HEK293 (cell line): ENCODE results near the gene KCND2.
A peak's percentile ranks its signal among the peaks of the same experiment; 100 is the strongest.

ENCODE experiments used
- CTCF ChIA-PET: fragments of 350-600 bp; formaldehyde crosslinking; extraction: SDS; loops from one replicate; lab custom pipeline; 2021; ENCODE audit warnings: antibody characterized with exemption; lab: Yijun Ruan, JAX
- POLR2A ChIA-PET: fragments of 300-600 bp; formaldehyde crosslinking; extraction: SDS; loops from one replicate; lab custom pipeline; 2020; ENCODE audit warnings: antibody characterized with exemption, inconsistent platforms; lab: Yijun Ruan, JAX
- H3K27ac ChIP-seq: fragments of 200-500 bp; sonication (Bioruptor generic); 2 replicates; pipeline ENCODE4 v1.5.1; 2014; ENCODE audit warnings: low read depth, low read length, control low read depth, inconsistent platforms; ENCODE audit errors: extremely low read depth
- H3K36me3 ChIP-seq, 2 experiments: fragments of 200-500 bp in 1 of 2; sonication (Bioruptor generic) in 1 of 2; 1 replicate in 1 of 2; 2 replicates in 1 of 2; pipeline ENCODE4 v1.5.1; 2014 to 2017; ENCODE audit warnings: inconsistent platforms in 2 of 2, low read length in 2 of 2; ENCODE audit not compliant: control insufficient read depth in 2 of 2, insufficient read depth in 1 of 2
- H3K4me1 ChIP-seq: fragments of 200-500 bp; sonication (Bioruptor generic); 2 replicates; pipeline ENCODE4 v1.5.1; 2014; ENCODE audit warnings: mild to moderate bottlenecking, low read length, inconsistent platforms; ENCODE audit not compliant: control insufficient read depth, insufficient read depth
- H3K4me3 ChIP-seq: 2 replicates; pipeline ENCODE4 v1.5.1; 2011; ENCODE audit warnings: low read depth, mild to moderate bottlenecking, control low read depth, low read length, moderate library complexity
- H3K9me3 ChIP-seq: fragments of 200-500 bp; sonication (Bioruptor generic); 2 replicates; pipeline ENCODE4 v1.5.1; 2014; ENCODE audit warnings: low read depth, low read length, inconsistent platforms; ENCODE audit not compliant: control insufficient read depth, insufficient read depth
- EGR2 ChIP-seq: fragments of 450-650 bp; formaldehyde crosslinking; IDR thresholded peaks from 2 replicates; pipeline ENCODE4 v1.5.1; 2016; ENCODE audit warnings: low read depth, missing biosample characterization, missing genetic modification characterization
- INSM2 ChIP-seq: fragments of 450-650 bp; formaldehyde crosslinking; IDR thresholded peaks from 2 replicates; pipeline ENCODE4 v1.5.1; 2016; ENCODE audit warnings: missing biosample characterization, missing genetic modification characterization
- REPIN1 ChIP-seq: fragments of 450-650 bp; formaldehyde crosslinking; IDR thresholded peaks from 2 replicates; pipeline ENCODE4 v1.5.1; 2017; ENCODE audit warnings: missing biosample characterization, missing genetic modification characterization, low read depth
- SCRT2 ChIP-seq: fragments of 450-650 bp; formaldehyde crosslinking; IDR thresholded peaks from 2 replicates; pipeline ENCODE4 v1.5.1; 2016; ENCODE audit warnings: missing biosample characterization, missing genetic modification characterization
- SP7 ChIP-seq: fragments of 450-650 bp; formaldehyde crosslinking; IDR thresholded peaks from 2 replicates; pipeline ENCODE4 v1.5.1; 2016; ENCODE audit warnings: missing biosample characterization, missing genetic modification characterization
- ZBTB21 ChIP-seq: fragments of 450-650 bp; formaldehyde crosslinking; IDR thresholded peaks from 2 replicates; pipeline ENCODE4 v1.5.1; 2017; ENCODE audit warnings: missing biosample characterization, missing genetic modification characterization
- ZNF132 ChIP-seq: fragments of 450-650 bp; formaldehyde crosslinking; IDR thresholded peaks from 2 replicates; pipeline ENCODE4 v1.5.1; 2017; ENCODE audit warnings: missing biosample characterization, missing genetic modification characterization, borderline replicate concordance
- ZNF335 ChIP-seq: fragments of 450-650 bp; formaldehyde crosslinking; conservative IDR thresholded peaks from 2 replicates; pipeline ENCODE4 v1.5.1; 2016; ENCODE audit warnings: missing biosample characterization, missing genetic modification characterization
- ZNF514 ChIP-seq: fragments of 450-650 bp; formaldehyde crosslinking; IDR thresholded peaks from 2 replicates; pipeline ENCODE4 v1.5.1; 2016; ENCODE audit warnings: missing biosample characterization, missing genetic modification characterization
- ZNF561 ChIP-seq: fragments of 450-650 bp; IDR thresholded peaks from 2 replicates; pipeline ENCODE4 v1.5.1; 2018; ENCODE audit warnings: missing biosample characterization, missing genetic modification characterization, borderline replicate concordance
- ZNF600 ChIP-seq: fragments of 450-650 bp; formaldehyde crosslinking; IDR thresholded peaks from 2 replicates; pipeline ENCODE4 v1.5.1; 2016; ENCODE audit warnings: missing biosample characterization, missing genetic modification characterization
- ZNF624 ChIP-seq: fragments of 450-650 bp; formaldehyde crosslinking; IDR thresholded peaks from 2 replicates; pipeline ENCODE4 v1.5.1; 2017; ENCODE audit warnings: missing biosample characterization, missing genetic modification characterization
- ZNF629 ChIP-seq: fragments of 450-650 bp; formaldehyde crosslinking; IDR thresholded peaks from 2 replicates; pipeline ENCODE4 v1.5.1; 2017; ENCODE audit warnings: missing biosample characterization, missing genetic modification characterization
- ZSCAN18 ChIP-seq: fragments of 450-650 bp; formaldehyde crosslinking; IDR thresholded peaks from 2 replicates; pipeline ENCODE4 v1.5.1; 2016; ENCODE audit warnings: missing biosample characterization, missing genetic modification characterization
- TF ChIP-seq, protein P1 (sequence below): fragments of 450-650 bp; formaldehyde crosslinking; IDR thresholded peaks from 2 replicates; pipeline ENCODE4 v1.5.1; 2016; ENCODE audit warnings: missing biosample characterization, missing genetic modification characterization
- TF ChIP-seq, protein P2 (sequence below): fragments of 450-650 bp; formaldehyde crosslinking; IDR thresholded peaks from 2 replicates; pipeline ENCODE4 v1.5.1; 2016; ENCODE audit warnings: missing biosample characterization, missing genetic modification characterization, low read depth
- TF ChIP-seq, protein P3 (sequence below): fragments of 450-650 bp; formaldehyde crosslinking; IDR thresholded peaks from 2 replicates; pipeline ENCODE4 v1.5.0; 2017; ENCODE audit warnings: missing biosample characterization, missing genetic modification characterization, borderline replicate concordance

Gene KCND2

DNA sequence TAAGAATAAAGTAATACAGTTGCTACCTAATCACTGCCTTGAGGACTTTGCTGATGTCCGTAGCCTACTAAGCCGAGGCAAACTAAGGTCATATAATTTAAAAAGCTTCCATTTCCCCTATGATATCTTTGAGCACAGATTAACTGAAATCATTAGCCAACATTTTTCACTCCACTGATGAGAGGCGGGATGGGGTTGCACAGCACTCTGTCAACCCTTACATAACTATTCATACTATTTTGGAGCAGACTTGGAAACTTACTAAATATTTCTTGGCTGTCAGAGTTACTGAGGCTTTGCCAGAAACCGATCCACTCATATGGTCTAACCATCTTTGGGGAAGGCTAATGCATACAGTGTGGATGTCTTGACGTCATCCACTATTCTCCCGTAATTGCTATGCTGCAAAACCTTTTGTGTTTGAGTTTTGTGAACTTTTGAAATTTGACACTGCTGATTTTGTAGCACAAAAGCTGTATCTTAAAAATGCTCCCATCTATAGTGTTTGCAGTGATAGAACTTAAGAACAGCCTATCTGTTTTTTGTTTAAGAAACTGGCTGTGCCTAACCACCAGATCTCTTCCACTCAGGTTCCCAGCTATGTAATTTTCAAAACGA lies 336.3 kb downstream of the KCND2 start:
- Histone ChIP-seq H3K27ac (no peak overlapping the region), H3K4me1 (no peaks in the 10 kb centered on the region), H3K9me3 (no peaks in the 10 kb centered on the region), H3K4me3 (no peak overlapping the region), H3K36me3 (no peaks in the 10 kb centered on the region)
- CTCF ChIA-PET, result interaction anchor here (0.6 kb wide), 1 partner anchor 1894 kb away, joined by 3 read pairs; no protein-coding TSS in a partner anchor
- POLR2A ChIA-PET, result no interaction called here
- TF ChIP-seq ZNF561 (tag by site-specific recombination) (no peak), ZNF132 (tag by site-specific recombination) (no peak), EGR2 (tag by site-specific recombination) (no peak), ZNF335 (no peak), ZNF600 (tag by site-specific recombination) (no peak), SP7 (tag by site-specific recombination) (peak; percentile 34; the same call in 1 of the 2 replicates), ZNF629 (tag by site-specific recombination) (peak; percentile 46; the same call in 1 of the 2 replicates), INSM2 (tag by site-specific recombination) (no peak), SCRT2 (tag by site-specific recombination) (no peak), ZBTB21 (tag by site-specific recombination) (peak; percentile 76), ZSCAN18 (no peak), REPIN1 (no peak), ZNF514 (tag by site-specific recombination) (no peak), ZNF624 (no peak)
- TF ChIP-seq, protein P1, sequence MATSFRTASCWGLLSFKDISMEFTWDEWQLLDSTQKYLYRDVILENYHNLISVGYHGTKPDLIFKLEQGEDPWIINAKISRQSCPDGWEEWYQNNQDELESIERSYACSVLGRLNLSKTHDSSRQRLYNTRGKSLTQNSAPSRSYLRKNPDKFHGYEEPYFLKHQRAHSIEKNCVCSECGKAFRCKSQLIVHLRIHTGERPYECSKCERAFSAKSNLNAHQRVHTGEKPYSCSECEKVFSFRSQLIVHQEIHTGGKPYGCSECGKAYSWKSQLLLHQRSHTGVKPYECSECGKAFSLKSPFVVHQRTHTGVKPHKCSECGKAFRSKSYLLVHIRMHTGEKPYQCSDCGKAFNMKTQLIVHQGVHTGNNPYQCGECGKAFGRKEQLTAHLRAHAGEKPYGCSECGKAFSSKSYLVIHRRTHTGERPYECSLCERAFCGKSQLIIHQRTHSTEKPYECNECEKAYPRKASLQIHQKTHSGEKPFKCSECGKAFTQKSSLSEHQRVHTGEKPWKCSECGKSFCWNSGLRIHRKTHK (tag by site-specific recombination), result no peak
- TF ChIP-seq, protein P2, sequence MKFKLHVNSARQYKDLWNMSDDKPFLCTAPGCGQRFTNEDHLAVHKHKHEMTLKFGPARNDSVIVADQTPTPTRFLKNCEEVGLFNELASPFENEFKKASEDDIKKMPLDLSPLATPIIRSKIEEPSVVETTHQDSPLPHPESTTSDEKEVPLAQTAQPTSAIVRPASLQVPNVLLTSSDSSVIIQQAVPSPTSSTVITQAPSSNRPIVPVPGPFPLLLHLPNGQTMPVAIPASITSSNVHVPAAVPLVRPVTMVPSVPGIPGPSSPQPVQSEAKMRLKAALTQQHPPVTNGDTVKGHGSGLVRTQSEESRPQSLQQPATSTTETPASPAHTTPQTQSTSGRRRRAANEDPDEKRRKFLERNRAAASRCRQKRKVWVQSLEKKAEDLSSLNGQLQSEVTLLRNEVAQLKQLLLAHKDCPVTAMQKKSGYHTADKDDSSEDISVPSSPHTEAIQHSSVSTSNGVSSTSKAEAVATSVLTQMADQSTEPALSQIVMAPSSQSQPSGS (tag by site-specific recombination), result 0 out of 2 replicates have a peak, but pooled peaks have one; percentile 38
- TF ChIP-seq, protein P3, sequence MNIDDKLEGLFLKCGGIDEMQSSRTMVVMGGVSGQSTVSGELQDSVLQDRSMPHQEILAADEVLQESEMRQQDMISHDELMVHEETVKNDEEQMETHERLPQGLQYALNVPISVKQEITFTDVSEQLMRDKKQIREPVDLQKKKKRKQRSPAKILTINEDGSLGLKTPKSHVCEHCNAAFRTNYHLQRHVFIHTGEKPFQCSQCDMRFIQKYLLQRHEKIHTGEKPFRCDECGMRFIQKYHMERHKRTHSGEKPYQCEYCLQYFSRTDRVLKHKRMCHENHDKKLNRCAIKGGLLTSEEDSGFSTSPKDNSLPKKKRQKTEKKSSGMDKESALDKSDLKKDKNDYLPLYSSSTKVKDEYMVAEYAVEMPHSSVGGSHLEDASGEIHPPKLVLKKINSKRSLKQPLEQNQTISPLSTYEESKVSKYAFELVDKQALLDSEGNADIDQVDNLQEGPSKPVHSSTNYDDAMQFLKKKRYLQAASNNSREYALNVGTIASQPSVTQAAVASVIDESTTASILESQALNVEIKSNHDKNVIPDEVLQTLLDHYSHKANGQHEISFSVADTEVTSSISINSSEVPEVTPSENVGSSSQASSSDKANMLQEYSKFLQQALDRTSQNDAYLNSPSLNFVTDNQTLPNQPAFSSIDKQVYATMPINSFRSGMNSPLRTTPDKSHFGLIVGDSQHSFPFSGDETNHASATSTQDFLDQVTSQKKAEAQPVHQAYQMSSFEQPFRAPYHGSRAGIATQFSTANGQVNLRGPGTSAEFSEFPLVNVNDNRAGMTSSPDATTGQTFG (tag by site-specific recombination), result no peak
